Hematopoietic multipotent progenitor cell treated with erythropoietin and hydrocortisone succinate and interleukin-3 and kit ligand, for 15 days (in vitro differentiated cells): ENCODE results near the gene TDRD1.

Experiments
- DNase-seq: peaks from one replicate; pipeline ENCODE4 v3.0.0-alpha.2; 2015; ENCODE audit warnings: low spot score

TDRD1 gene

DNA sequence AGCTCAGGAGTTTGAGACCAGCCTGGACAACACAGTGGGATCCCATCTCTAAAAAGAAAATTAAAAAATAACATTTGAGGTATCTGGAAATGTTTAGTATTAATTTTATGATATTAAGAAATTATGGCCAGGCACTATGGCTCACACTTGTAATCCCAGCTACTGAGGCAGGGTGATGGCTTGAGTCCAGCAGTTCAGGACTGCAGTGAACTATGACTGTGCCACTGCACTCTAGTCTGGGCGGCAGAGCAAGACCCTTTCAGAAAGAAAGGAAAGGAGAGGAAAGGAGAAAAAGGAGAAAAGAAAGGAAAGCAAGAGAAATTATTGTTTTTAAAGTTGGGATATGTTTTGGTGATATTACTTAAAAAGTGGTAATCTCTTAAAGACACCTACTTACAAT lies 2.6 kb upstream of the TDRD1 start:
- no peak for DNase-seq

DNA sequence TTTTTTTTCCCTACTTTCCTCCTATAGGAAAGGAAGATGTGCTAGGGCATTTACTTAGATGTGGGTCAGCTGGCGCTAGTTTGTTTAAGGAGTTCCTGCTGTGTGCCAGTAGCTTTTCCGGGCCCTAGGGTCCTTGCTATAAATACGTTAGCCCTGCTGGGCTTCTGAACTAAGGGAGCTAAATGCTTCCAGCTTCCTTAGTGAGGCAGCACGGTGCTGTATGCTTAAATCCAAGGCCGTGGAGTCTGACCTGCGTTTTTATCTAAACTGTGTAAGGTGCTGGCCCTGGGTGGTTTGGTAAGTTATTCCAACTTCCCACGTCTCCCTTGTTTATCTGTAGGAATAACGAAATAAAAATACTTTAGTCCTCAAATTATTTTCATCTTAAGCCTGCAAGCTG lies 594 bp downstream of the TDRD1 start:
- DNase-seq: no peak

DNA sequence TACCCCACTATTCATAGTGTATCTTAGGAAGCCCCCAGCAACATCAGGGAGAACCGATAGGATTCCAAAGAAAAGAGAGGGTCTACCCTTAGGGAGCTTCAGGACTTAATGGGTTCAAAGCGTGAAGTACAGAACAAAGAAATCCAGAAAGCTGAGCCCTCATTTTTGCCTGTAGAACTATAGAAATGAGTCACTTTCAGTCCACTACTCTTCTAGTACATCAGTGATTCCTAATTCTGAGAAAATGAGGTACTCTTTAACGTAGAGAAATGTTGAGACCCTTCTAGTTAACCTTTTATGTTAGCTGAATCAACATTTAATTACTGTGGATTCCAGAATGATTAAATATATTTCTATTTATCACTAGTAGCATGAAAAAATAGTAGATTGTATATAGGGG lies 1.8 kb downstream of the TDRD1 start:
- DNase-seq: no peak

DNA sequence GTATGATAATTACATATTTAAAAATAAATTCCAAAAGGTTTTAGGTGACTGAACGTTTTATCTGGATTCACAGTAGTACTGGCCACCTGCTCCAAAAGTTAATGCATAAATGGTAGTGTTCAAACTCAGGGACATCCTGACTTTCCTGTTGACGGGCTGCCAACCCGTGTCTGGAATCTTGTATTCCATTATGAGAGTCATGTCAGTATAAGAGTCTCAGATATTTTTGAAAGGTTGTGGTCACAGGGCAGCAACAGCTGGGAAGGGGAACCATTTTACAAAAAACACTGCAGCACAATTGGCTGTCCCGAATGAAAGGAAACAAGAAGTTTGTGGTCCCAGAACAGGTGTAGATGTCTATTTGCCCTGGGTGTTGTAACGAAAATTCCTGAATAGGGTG lies 2.8 kb downstream of the TDRD1 start:
- DNase-seq: no peak

DNA sequence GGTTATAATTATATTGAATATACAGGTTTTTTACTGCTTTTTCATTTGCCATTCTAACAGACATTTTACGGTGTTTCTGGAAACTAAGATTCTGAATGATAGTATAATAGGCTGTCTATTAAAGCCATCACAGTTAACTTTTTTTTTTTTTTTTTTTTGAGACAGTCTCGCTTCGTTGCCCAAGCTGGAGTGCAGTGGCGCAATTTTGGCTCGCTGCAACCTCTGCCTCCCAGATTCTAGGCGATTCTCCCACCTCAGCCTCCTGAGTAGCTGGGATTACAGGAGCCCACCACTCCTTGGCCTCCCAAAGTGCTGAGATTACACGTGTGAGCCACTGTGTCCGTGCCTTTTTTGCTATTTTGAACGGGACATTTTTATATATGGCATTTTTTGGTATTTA lies 4.4 kb downstream of the TDRD1 start:
- no peak for DNase-seq

DNA sequence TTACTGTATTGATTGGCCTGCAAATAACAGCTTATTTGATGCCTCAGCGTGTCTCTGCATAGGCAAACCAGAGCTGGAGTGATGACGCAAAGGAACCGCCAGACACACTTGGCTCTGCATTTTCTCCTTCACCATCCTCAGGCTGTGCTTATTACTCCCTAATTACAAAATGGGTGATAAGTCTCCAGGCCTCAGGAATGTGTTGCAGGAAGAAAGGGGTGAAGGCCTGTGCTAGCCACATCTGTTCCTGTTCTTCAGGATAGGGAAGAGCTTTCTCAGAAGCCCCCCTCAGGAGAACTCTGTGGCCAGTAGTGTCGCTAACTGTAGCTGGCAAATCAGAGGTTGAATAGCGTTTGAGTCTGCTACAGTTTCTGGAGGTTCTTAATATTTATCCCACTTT lies 5.1 kb downstream of the TDRD1 start:
- no peak for DNase-seq

DNA sequence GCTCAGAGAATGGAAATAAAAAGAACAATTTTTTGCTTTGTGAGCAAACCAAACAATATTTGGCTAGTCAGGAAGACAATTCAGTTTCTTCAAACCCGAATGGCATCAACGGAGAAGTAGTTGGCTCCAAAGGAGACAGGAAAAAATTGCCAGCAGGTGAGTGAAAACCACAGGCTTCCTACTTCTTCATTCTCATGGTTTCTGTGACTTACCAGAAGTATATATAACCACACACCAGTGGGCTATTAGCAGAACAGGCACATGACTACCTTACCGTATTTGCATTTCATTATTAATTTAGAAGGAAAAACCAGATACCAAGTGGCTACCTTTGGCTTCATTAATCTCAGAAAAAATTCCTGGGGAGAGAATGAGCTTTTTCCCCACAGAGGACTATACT lies 8.8 kb downstream of the TDRD1 start:
- DNase-seq: no peak

DNA sequence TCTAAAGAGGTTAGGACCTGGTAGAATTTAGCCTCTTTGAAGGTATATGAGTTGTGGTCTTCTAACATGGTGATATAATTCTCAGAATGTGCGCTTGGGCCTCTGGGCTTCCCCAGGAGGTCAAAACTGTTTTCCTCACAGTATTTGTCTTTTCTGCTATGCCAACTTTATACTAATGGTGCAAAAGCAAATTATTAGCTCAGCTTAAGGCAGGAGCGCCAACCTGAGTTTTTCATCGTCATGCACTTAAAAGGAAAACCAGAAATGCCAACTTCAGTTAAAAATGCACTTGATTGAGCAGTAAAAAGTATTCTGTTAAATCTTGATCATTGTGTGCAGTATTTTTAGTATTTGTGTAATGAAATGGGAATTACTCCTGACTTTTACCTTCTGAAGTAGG lies 9.7 kb downstream of the TDRD1 start:
- DNase-seq: no peak

DNA sequence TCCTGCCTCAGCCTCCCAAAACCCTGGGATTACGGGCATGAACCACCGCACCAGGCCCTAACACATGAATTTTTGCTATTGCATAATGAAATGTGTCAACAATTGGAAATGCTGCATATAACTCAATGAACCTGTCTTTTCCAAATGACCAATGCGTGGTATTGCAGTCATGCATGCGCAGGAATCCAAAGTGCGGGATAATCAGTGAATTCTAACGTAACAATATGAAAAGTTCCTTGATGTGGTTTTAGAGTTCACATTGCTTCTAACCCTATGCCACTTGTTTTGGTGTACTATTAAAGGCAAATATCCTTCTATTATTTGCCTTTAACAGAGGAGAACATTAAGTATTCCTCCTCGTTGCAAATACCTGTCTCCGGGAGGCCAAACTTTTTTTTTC lies 10.5 kb downstream of the TDRD1 start:
- no peak for DNase-seq

DNA sequence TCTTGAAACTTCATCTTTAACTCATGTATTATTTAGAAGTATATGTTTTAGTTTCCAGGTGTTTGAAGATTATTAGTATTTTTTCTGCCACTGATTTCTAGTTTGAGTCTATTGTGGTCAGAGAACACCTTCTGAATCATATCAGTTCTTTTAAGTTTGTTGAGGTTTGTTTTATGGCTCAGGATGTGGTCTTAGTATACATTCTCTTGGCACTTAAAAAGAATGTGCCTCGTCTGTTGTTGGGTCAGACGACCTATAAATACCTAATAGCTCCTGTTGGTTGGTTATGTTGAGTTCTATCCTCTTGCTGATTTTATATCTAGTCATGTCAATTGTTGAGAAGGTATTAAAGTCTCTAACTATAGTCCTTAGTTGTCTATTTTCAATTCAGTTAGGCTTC lies 15.9 kb downstream of the TDRD1 start:
- DNase-seq: no peak

DNA sequence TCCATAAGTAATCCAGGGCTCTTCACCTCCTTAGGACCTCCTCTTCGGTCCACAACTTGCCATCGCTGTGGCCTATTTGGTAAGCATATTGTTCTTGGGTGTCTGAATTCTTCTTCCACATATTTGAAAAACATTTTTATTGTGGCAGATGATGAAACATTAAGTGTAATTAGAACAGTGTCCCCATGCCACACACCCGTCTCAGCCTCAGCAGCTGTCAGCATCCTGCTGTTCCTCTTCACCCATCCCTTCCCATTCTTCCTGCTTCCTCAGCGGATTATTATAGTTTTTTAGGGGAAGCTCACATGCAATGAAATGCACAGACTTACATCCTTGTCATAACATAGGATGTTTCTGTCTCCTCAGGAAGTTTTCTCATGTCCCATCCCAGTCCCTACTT lies 20.1 kb downstream of the TDRD1 start:
- DNase-seq: no peak

DNA sequence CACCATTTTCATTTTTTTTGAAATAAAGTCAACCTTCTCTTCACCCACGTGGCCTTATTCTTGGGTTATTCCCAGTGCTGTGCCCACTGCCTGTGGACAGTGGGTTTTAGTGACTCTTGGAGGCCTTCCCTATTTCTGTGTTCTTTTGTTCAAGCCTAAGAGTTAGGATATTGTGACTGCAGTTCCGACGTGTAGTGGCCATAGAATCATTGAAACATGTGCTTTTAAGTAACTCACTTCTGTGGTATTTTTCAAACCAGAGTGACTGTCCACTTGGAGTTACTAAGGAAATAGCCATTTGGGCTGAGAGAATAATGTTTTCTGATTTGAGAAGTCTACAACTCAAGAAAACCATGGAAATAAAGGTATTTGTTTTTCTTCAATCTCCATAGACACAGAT lies 23.7 kb downstream of the TDRD1 start:
- DNase-seq: no peak

DNA sequence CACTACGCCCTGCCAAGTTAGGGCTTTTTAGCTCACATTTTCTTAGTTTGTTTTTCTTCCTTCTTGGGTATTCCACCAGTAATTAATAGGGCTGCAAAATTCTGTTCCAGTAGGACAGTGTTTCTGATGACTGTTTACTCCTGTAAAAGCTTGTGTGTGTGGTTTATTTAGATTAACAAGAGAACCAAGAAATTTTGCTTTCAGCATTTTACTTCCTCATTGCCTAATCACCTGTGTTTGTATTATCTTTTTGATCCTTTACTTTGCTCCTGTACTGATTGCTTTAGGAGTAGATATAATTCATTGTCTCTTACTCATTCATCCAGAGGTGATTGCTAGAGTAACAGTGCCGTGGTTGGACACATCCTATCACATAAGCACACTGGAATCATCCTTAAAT lies 27.7 kb downstream of the TDRD1 start:
- no peak for DNase-seq

DNA sequence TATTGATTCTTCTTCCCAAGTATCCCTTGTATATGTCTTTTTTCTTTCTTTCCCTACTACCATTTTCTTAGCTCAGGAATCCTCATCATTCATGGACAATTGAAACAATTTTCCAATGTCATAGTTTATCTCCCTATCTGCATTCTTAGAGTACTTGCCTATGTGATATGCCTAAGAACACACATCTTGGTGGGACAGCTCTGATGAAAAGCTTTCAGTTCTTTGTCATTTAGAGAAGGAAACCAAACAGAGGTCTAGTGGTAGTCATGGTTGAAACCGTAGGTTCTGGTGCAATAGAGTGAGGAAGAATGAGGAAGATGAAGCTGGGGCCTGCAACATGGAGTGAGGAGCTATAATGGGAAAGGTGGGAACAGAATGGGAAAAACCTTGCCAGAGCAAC lies 28.2 kb downstream of the TDRD1 start:
- DNase-seq: no peak

DNA sequence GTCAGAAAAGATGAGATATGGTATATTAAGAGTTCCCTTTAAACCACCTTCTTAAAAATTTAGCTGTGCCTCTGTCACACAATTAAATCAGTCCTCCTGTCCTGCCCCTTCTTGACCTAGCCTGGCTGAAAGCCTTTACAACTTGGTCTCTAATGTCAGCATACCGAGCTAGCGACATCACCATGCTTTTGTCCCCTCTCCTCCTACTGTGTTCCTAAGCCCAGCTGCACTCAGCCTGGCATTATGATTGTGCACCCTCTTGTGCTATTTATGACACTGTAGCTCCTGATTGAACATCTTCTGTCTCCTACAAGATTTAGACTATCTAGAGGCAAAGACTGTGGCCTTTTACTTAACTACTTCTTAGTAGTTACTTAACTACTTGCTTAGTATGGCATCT lies 29.2 kb downstream of the TDRD1 start:
- DNase-seq: no peak

DNA sequence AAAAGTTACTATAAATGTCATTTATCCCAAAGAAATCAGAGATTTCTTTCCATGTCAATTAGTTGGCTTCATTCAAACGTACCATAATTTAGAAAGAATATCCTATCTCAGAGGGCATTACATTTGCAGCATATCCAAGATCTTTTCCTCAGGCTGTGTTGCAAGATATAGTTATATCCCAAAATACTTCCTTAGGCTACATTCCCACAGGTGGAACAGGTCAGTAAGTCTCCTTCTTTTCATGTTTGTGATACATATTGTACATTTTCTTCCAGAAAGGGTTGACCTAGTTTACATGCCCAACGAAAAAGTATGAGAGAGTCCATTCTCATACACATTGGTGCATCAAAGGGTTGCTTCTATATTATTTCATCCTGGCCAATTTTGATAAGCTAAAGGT lies 33.0 kb downstream of the TDRD1 start:
- DNase-seq: no peak

DNA sequence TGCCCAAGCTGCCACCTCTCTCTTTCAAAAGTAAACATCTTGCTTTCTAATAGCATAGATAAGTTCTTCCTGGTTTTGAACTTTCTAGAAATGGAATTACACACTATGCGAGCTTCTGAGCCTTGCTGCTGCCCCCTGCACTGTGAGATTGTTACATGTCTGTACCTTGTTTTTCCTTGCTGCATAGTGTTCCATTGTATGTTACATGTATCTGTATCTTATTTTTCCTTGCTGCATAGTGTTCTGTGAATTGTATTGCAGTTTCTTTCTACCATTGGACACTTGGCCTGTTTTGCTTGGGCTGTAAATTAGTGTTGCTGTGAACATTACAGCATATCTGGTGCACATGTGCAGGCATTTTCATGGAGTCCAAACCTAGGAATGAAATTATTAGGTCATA lies 35.9 kb downstream of the TDRD1 start:
- no peak for DNase-seq

DNA sequence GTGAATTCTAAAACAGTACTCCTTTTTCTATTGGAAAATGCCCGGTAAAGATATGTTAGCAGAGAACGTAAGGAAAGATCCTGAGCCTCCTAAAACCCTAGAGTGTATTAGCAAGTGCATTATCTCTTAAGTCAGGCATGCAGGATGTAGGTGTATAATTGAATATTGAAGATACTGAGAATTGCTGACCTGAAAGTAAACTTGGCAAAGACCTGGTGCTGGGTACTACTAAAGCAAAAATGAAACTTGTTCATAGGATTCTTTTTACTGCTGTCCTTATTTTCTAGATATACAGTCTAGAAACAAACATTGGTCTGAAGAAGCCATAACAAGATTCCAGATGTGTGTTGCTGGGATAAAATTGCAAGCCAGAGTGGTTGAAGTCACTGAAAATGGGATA lies 41.1 kb downstream of the TDRD1 start:
- DNase-seq: no peak

DNA sequence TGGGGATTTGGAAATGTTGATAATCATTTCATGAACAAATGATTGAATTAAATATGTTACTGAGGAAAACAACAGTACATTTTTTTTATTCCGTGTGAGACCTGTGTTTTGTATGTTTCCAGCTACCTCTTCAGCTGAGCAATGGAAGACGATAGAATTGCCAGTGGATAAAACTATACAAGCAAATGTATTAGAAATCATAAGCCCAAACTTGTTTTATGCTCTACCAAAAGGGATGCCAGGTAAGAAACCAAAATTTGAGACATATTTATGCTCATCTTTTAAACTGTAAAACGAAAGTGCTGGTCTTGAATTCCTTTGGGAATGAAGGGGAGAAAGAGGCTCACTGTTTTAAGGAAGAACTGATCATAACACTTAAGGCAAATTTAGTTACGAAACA lies 42.1 kb downstream of the TDRD1 start:
- no peak for DNase-seq

DNA sequence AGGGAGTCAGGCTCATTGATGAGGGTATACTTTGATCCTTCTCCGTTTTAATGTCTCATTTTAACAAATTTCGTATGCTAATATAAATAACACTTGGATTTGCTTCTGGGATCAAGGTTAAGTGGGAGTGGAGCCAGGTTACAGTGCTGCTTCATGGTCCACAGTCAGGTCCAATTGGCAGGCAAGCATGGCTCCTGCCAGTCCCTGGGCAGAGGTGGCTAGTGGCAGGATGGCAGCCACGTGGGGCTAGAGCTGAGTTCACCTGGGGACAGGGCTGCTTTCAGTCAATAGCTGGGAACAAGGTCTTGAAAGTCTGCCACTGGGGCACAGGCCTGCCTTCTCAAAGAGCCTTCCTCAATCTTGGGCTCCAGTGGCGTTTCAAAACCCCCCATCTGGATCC lies 43.9 kb downstream of the TDRD1 start:
- DNase-seq: no peak

DNA sequence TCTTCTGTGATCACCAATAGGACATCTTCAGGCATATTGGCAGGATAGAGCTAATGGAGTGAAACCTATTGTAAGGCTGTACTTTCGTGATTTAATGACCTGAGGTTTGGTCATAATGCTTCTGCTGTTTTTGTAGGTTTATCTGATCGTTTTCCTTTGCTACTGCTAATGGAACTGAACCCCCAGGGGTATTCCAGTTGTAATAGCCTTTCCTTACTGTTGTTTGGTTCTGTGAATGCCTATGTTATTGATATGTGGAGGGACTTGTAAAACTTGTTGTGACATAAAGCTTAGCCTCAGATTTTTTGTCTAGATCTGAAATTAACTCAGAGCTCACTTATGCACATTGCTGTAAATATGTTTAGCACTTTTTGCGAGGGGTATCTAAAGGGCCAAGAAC lies 49.0 kb downstream of the TDRD1 start:
- no peak for DNase-seq

DNA sequence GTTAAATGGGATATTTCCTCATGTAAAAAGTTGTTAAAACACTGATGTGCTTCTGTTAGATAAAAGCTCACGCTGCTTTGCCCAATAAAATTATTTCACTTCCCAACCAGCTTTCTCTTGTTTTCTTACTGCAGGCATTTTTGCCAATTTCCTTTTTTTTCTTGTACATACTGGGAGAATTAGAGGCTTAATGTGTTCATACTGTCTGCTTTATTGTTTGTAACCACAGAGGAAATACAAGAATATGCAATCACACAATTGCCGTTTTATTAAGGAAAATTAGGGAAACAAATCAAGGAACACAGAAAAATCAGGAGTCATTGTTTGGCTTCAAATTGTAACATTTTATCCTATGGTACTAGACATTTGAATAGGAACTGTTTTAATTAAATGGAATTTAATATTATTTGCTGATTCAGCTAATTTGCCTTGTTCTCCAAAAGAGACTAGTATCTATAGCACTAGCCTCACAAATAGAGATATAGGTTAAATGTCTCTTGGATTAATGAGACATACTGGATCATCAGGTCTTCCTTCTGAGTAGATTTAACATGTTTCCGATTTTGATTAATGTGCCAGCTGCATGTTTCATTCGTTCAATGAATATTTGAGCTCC lies 53.5 kb downstream of the TDRD1 start:
- no peak for DNase-seq

DNA sequence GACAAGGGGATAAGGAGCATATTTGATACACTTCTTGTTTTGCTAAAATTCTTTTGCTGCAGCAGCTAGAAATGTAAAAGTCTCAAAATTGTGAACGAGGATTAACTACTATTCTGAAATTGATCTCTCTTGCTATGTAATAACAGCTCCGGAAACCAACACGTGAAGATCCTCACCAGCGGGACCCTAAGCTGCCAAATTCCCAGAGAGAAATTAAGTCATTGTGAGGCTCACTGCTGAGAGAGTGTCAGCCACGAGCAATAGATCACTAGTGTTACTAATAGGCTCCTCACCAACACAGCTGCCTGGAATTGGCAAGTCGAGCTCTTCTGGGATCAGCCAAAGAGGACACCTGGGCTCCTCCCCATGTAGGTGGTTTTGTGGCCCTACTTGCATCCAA lies 54.3 kb downstream of the TDRD1 start:
- no peak for DNase-seq

DNA sequence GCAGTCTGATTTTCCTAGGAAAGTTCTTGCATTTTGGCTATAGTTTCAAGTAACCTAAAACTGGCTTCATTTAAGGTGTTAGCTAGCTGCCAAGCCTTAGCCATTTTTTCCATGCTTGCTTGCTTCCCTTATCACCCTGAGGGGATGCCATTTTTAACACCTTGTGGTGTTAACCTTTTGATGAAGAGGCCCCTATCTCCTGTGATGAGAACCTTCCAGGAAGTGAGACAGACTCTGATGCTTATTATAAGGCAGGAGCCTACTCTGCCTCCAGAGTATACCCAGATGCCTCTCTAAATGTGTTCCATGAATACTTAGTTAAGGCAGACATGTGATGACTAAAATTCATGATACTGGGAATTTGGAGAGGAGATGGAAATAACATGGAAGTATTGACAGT lies 55.0 kb downstream of the TDRD1 start:
- DNase-seq: no peak
